ENCODE data around the gene ZC3H7B.
"Not testable (repeated sequence)": the region's sequence is repeated elsewhere in the genome, so short reads cannot be mapped to it uniquely, and the experiment has no call there.

Gene ZC3H7B

GRCh38 chr22:41285820-41286638 lies 15.3 kb upstream of the ZC3H7B start, which contains the start of gene RANGAP1:
Gene RANGAP1, minus strand, starts transcription at chr22:41286187. Its CDS starts 5,143 bp downstream, at chr22:41281044.
- DNase-seq (ENCODE audit: low read depth) = peak; percentile 88

- DNase-seq (ENCODE audit: low read depth) = no peak
Observed at GRCh38 chr22:41286639-41287091, 14.7 kb upstream of the ZC3H7B start.

- DNase-seq (ENCODE audit: low read depth) = no peak
Observed at GRCh38 chr22:41288245-41288946, 12.9 kb upstream of the ZC3H7B start.

GRCh38 chr22:41289671-41290070 lies 11.7 kb upstream of the ZC3H7B start:
- no peak for DNase-seq (ENCODE audit: low read depth)

- DNase-seq (ENCODE audit: low read depth) = no peak
Observed at GRCh38 chr22:41290262-41291221, 10.8 kb upstream of the ZC3H7B start.

- DNase-seq (ENCODE audit: low read depth) = not testable (repeated sequence)
Observed at GRCh38 chr22:41294816-41295215, 6.5 kb upstream of the ZC3H7B start.

GRCh38 chr22:41296826-41297667 lies 4.3 kb upstream of the ZC3H7B start:
- DNase-seq (ENCODE audit: low read depth) = no peak

- no peak for DNase-seq (ENCODE audit: low read depth)
Observed at GRCh38 chr22:41300661-41301060, 664 bp upstream of the ZC3H7B start.

GRCh38 chr22:41302021-41302767 lies 869 bp downstream of the ZC3H7B start:
- no peak for DNase-seq (ENCODE audit: low read depth)

GRCh38 chr22:41302811-41303210 lies 1.5 kb downstream of the ZC3H7B start:
- no peak for DNase-seq (ENCODE audit: low read depth)

- no peak for DNase-seq (ENCODE audit: low read depth)
Observed at GRCh38 chr22:41305646-41306045, 4.3 kb downstream of the ZC3H7B start.

GRCh38 chr22:41308054-41308453 lies 6.7 kb downstream of the ZC3H7B start:
- DNase-seq (ENCODE audit: low read depth) = no peak

GRCh38 chr22:41308544-41308947 lies 7.2 kb downstream of the ZC3H7B start:
- no peak for DNase-seq (ENCODE audit: low read depth)

- no peak for DNase-seq (ENCODE audit: low read depth)
Observed at GRCh38 chr22:41310336-41310735, 9.0 kb downstream of the ZC3H7B start.

GRCh38 chr22:41311487-41311886 lies 10.2 kb downstream of the ZC3H7B start:
- DNase-seq (ENCODE audit: low read depth) = no peak

- DNase-seq (ENCODE audit: low read depth) = no peak
Observed at GRCh38 chr22:41314821-41315220, 13.5 kb downstream of the ZC3H7B start.

- DNase-seq (ENCODE audit: low read depth) = no peak
Observed at GRCh38 chr22:41315586-41315985, 14.3 kb downstream of the ZC3H7B start.

GRCh38 chr22:41320416-41321240 lies 19.3 kb downstream of the ZC3H7B start:
- no peak for DNase-seq (ENCODE audit: low read depth)

GRCh38 chr22:41324821-41325528 lies 23.6 kb downstream of the ZC3H7B start:
- no peak for DNase-seq (ENCODE audit: low read depth)

All from stimulated activated CD8-positive, alpha-beta memory T cell treated with anti-CD3 and anti-CD28 coated beads, Interleukin-15, amount 100 ng/mL, for 24 hours (primary cell).